H9 (cell line): ENCODE measurements around the gene BMP5. TPM values are rescaled to one million over a fixed set of nuclear protein-coding genes. Genes with fewer than 3 reads are reported as not detected.

Experiments used
- DNase-seq: peaks from one replicate; pipeline ENCODE4 v3.0.0-alpha.2; 2017
- H2AFZ ChIP-seq: one replicate; pipeline ENCODE4 v1.6.1; 2013; ENCODE audit warnings: mild to moderate bottlenecking, low read length, control low read depth, moderate library complexity
- H2AK5ac ChIP-seq: 2 replicates; pipeline ENCODE4 v1.6.1; 2013; ENCODE audit warnings: low read length, control low read depth, mixed read lengths; ENCODE audit not compliant: insufficient read length
- H2BK120ac ChIP-seq: one replicate; pipeline ENCODE4 v1.6.1; 2013; ENCODE audit warnings: low read depth, mild to moderate bottlenecking, low read length, control low read depth, inconsistent platforms; ENCODE audit not compliant: poor library complexity, severe bottlenecking
- H2BK12ac ChIP-seq: 2 replicates; pipeline ENCODE4 v1.6.1; 2013; ENCODE audit warnings: low read length, control low read depth, mixed read lengths, low read depth; ENCODE audit not compliant: insufficient read length
- H2BK15ac ChIP-seq: 2 replicates; pipeline ENCODE4 v1.6.1; 2013; ENCODE audit warnings: low read depth, low read length, control low read depth
- H2BK20ac ChIP-seq: one replicate; pipeline ENCODE4 v1.6.1; 2013; ENCODE audit warnings: low read depth, mild to moderate bottlenecking, low read length, control low read depth, inconsistent platforms; ENCODE audit not compliant: poor library complexity, severe bottlenecking
- H2BK5ac ChIP-seq: 2 replicates; pipeline ENCODE4 v1.6.1; 2013; ENCODE audit warnings: low read length, control low read depth, mixed read lengths; ENCODE audit not compliant: insufficient read length
- H3K14ac ChIP-seq: 2 replicates; pipeline ENCODE4 v1.6.1; 2013; ENCODE audit warnings: low read length, control low read depth; ENCODE audit not compliant: insufficient read depth
- H3K18ac ChIP-seq: 2 replicates; pipeline ENCODE4 v1.6.1; 2013; ENCODE audit warnings: low read depth, mild to moderate bottlenecking, mixed read lengths, low read length, control low read depth; ENCODE audit not compliant: insufficient read length
- H3K23ac ChIP-seq: 2 replicates; pipeline ENCODE4 v1.6.1; 2013; ENCODE audit warnings: low read length, control low read depth, mixed read lengths, low read depth; ENCODE audit not compliant: insufficient read length
- H3K23me2 ChIP-seq: 2 replicates; pipeline ENCODE4 v1.6.1; 2013; ENCODE audit warnings: low read depth, mild to moderate bottlenecking, mixed read lengths, low read length, control low read depth; ENCODE audit not compliant: insufficient read length, poor library complexity, severe bottlenecking
- H3K27ac ChIP-seq: 2 replicates; pipeline ENCODE4 v1.5.1; 2013; ENCODE audit warnings: low read length, control low read depth, mixed read lengths, low read depth; ENCODE audit not compliant: insufficient read length
- H3K27me3 ChIP-seq: 2 replicates; pipeline ENCODE4 v1.6.1; 2013; ENCODE audit warnings: low read length, control low read depth, inconsistent platforms; ENCODE audit not compliant: insufficient read depth
- H3K4ac ChIP-seq: 2 replicates; pipeline ENCODE4 v1.6.1; 2013; ENCODE audit warnings: low read depth, mild to moderate bottlenecking, control low read depth, inconsistent platforms, low read length, moderate library complexity
- H3K4me1 ChIP-seq: 2 replicates; pipeline ENCODE4 v1.6.1; 2013; ENCODE audit warnings: low read length, control low read depth, inconsistent platforms; ENCODE audit not compliant: insufficient read depth
- H3K4me2 ChIP-seq: 2 replicates; pipeline ENCODE4 v1.6.1; 2013; ENCODE audit warnings: low read length, control low read depth, mixed read lengths; ENCODE audit not compliant: insufficient read length, insufficient read depth
- H3K56ac ChIP-seq: 2 replicates; pipeline ENCODE4 v1.6.1; 2013; ENCODE audit warnings: low read depth, mild to moderate bottlenecking, mixed read lengths, low read length, control low read depth; ENCODE audit not compliant: insufficient read length
- H3K79me1 ChIP-seq: 2 replicates; pipeline ENCODE4 v1.6.1; 2013; ENCODE audit warnings: low read depth, mild to moderate bottlenecking, moderate library complexity, low read length, control low read depth, inconsistent platforms; ENCODE audit not compliant: insufficient read depth, poor library complexity, severe bottlenecking
- H3K79me2 ChIP-seq: 2 replicates; pipeline ENCODE4 v1.6.1; 2013; ENCODE audit warnings: low read length, control low read depth, inconsistent platforms; ENCODE audit not compliant: insufficient read depth
- H3K9ac ChIP-seq: 2 replicates; pipeline ENCODE4 v1.6.1; 2013; ENCODE audit warnings: low read length, control low read depth, mixed read lengths; ENCODE audit not compliant: insufficient read length; ENCODE audit errors: extremely low read depth
- H3K9me3 ChIP-seq: one replicate; pipeline ENCODE4 v1.6.1; 2013; ENCODE audit warnings: low read depth, low read length, inconsistent platforms; ENCODE audit not compliant: control insufficient read depth
- H3T11ph ChIP-seq: one replicate; pipeline ENCODE4 v1.6.1; 2013; ENCODE audit warnings: mild to moderate bottlenecking, low read length, control low read depth, inconsistent platforms
- H4K20me1 ChIP-seq: one replicate; pipeline ENCODE4 v1.6.1; 2013; ENCODE audit not compliant: control insufficient read depth, insufficient read length, insufficient read depth
- H4K5ac ChIP-seq: 2 replicates; pipeline ENCODE4 v1.6.1; 2013; ENCODE audit warnings: low read depth, mild to moderate bottlenecking, mixed read lengths, low read length, control low read depth; ENCODE audit not compliant: insufficient read length
- H4K8ac ChIP-seq: replicated peaks from 2 replicates; pipeline ENCODE4 v1.6.1; 2013; ENCODE audit warnings: low read length, control low read depth, mixed read lengths, low read depth; ENCODE audit not compliant: insufficient read length
- H4K91ac ChIP-seq: 2 replicates; pipeline ENCODE4 v1.6.1; 2013; ENCODE audit warnings: low read depth, mild to moderate bottlenecking, moderate library complexity, mixed read lengths, low read length, control low read depth; ENCODE audit not compliant: insufficient read length
- H3K27ac Mint-ChIP-seq, 3 experiments: 2 replicates in 2 of 3; 3 replicates in 1 of 3; pipeline ENCODE4 v1.8.0; 2020 to 2021; ENCODE audit warnings: mixed read lengths in 3 of 3, mild to moderate bottlenecking in 1 of 3, moderate library complexity in 1 of 3
- H3K27me3 Mint-ChIP-seq: 2 replicates; pipeline ENCODE4 v1.8.0; 2021; ENCODE audit warnings: low read depth, mild to moderate bottlenecking, moderate library complexity, mixed read lengths
- H3K36me3 Mint-ChIP-seq, 3 experiments: 2 replicates in 2 of 3; 3 replicates in 1 of 3; pipeline ENCODE4 v1.8.0; 2020 to 2021; ENCODE audit warnings: low read depth in 3 of 3, mixed read lengths in 3 of 3; ENCODE audit not compliant: insufficient read depth in 1 of 3
- H3K4me1 Mint-ChIP-seq, 2 experiments: 2 replicates each; pipeline ENCODE4 v1.8.0; 2020; ENCODE audit warnings: mixed read lengths in 2 of 2
- H3K4me3 Mint-ChIP-seq, 2 experiments: 2 replicates in 1 of 2; 3 replicates in 1 of 2; pipeline ENCODE4 v1.8.0; 2020 to 2021; ENCODE audit warnings: mild to moderate bottlenecking in 2 of 2, mixed read lengths in 2 of 2, moderate library complexity in 1 of 2
- H3K9me3 Mint-ChIP-seq, 2 experiments: 2 replicates in 1 of 2; 3 replicates in 1 of 2; pipeline ENCODE4 v1.8.0; 2020; ENCODE audit warnings: mild to moderate bottlenecking in 2 of 2, mixed read lengths in 2 of 2, moderate library complexity in 1 of 2
- WGBS: extraction: QIAGEN DNeasy Blood & Tissue Kit; methylation state at CpG from one replicate; pipeline ENCODE4 v1.1.7; 2013; ENCODE audit warnings: missing lambda C conversion rate, low lambda C conversion rate, mixed read lengths; ENCODE audit not compliant: insufficient read length; ENCODE audit errors: extremely low coverage; 5-methylcytosine and 5-hydroxymethylcytosine counted together
- total RNA-seq: library from RNA; stranded (reverse); gene quantifications from 2 replicates; pipeline ENCODE4 v1.2.1, GENCODE V29; 2021
- TF ChIP-seq, protein P1 (sequence below): fragments of 200-600 bp; sonication (generic); conservative IDR thresholded peaks from 3 replicates; pipeline ENCODE4 v1.8.0; 2021; ENCODE audit warnings: antibody characterized with exemption, mild to moderate bottlenecking

Gene BMP5
- total RNA-seq, 1 experiment from 2014 or later, result not detected

DNA sequence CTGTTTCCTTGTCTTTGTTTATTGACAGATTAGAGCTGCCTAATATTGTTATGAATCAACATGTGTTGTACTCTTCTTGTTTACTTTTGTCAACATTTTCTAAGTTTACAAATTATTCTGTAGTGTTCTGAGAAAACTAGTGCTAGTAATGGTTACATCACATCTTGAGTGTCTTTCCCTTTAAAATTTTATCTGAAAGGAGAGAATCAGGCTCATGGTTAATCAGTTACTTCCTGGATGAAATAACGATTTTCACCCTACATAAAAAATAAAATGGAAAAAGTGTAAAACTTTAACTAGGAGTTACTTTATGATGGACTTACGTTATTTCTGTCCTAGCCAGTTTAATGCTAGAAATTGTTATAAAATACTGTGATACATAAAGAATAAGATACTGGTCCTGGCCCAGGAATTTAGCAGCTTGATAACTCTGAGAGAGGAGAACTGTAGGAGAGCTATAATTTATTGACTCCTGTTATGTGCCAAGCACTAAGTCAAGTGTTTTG is 26.4 kb upstream of the BMP5 start:
- Histone ChIP-seq H2AK5ac (no peak overlapping the region), H3K4me2 (no peak overlapping the region), H4K8ac (no peak overlapping the region), H3K23ac (no peak overlapping the region), H2BK20ac (no peak overlapping the region), H3K79me1 (no peaks in the 10 kb centered on the region), H3K56ac (no peak overlapping the region), H3K18ac (no peak overlapping the region), H3T11ph (no peak overlapping the region), H3K23me2 (no peaks in the 10 kb centered on the region), H3K9ac (no peak overlapping the region), H4K20me1 (no peaks in the 10 kb centered on the region), H3K9me3 (no peaks in the 10 kb centered on the region), H3K27ac (no peak overlapping the region), H4K91ac (no peak overlapping the region), H3K4ac (no peak overlapping the region), H3K14ac (no peak overlapping the region), H3K4me1 (no peaks in the 10 kb centered on the region), H2AFZ (no peak overlapping the region), H2BK12ac (no peak overlapping the region), H2BK5ac (no peak overlapping the region), H3K79me2 (no peaks in the 10 kb centered on the region), H3K27me3 (no peaks in the 10 kb centered on the region), H2BK120ac (no peak overlapping the region), H2BK15ac (no peak overlapping the region), H4K5ac (no peak overlapping the region)
- H3K9me3 Mint-ChIP-seq, result peaks cover 5 to 6% of the 10 kb centered on the region in 2 experiments; a peak in 2 of 5 replicates
- H3K4me3 Mint-ChIP-seq, result no peak overlapping the region
- H3K36me3 Mint-ChIP-seq, result peaks cover 0 to 8% (median 6%) of the 10 kb centered on the region in 3 experiments; a peak in 3 of 7 replicates
- WGBS, result no CpG with 5 or more reads among the region's 2 CpGs
- peaks cover 10 to 12% of the 10 kb centered on the region in 2 experiments for H3K4me1 Mint-ChIP-seq
- no peak for DNase-seq
- no peak overlapping the region for H3K27ac Mint-ChIP-seq
- TF ChIP-seq, protein P1, sequence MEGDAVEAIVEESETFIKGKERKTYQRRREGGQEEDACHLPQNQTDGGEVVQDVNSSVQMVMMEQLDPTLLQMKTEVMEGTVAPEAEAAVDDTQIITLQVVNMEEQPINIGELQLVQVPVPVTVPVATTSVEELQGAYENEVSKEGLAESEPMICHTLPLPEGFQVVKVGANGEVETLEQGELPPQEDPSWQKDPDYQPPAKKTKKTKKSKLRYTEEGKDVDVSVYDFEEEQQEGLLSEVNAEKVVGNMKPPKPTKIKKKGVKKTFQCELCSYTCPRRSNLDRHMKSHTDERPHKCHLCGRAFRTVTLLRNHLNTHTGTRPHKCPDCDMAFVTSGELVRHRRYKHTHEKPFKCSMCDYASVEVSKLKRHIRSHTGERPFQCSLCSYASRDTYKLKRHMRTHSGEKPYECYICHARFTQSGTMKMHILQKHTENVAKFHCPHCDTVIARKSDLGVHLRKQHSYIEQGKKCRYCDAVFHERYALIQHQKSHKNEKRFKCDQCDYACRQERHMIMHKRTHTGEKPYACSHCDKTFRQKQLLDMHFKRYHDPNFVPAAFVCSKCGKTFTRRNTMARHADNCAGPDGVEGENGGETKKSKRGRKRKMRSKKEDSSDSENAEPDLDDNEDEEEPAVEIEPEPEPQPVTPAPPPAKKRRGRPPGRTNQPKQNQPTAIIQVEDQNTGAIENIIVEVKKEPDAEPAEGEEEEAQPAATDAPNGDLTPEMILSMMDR, result no peak
- H3K27me3 Mint-ChIP-seq, result no peaks in the 10 kb centered on the region
